Measurements from ENCODE around the gene CISD3. TPM values are rescaled to one million over a fixed set of nuclear protein-coding genes. Genes with fewer than 3 reads are reported as not detected.
A peak's percentile ranks its signal among the peaks of the same experiment; 100 is the strongest.

Gene CISD3
- total and polyA plus RNA-seq, 10 of the 15 experiments (the other 5 are each of a cell fraction or from before 2014, with no cell fraction given), result 2.6 to 38.1 (median 8.1) TPM

GRCh38 chr17:38751808-38752307 lies 21.7 kb downstream of the CISD3 start:
- no peaks in the 10 kb centered on the region; a peak in 1 of 4 replicates for H3K27me3 ChIP-seq (replicated peaks in 1 of 2; ENCODE audit: control insufficient read depth in 2 of 2, insufficient read depth in 2 of 2, low read length in 1 of 2)
- peak; percentile 80 for DNase-seq (ENCODE audit: low read depth, low spot score)
- peaks cover 34% of the 10 kb centered on the region for H3K79me2 ChIP-seq (ENCODE audit: control insufficient read depth, insufficient read depth, low read length)
- peak overlapping the region; percentile 55 for H2AFZ ChIP-seq (ENCODE audit: control insufficient read depth, low read depth, low read length)
- peak overlapping the region; percentile 79 for H3K9ac ChIP-seq (ENCODE audit: control insufficient read depth, insufficient read depth, low read length)
- ChIA-PET RAD21 (ENCODE audit: unreplicated experiment) (interaction anchor here (0.7 to 1.8 kb wide), 10 partner anchors 20 to 403 kb away, joined by 3 to 6 read pairs (median 4); partner anchors contain the start of genes EPOP and RPL23), POLR2A (interaction anchor here (0.6 to 1.6 kb wide), 14 partner anchors 11 to 401 kb away, joined by 3 to 8 read pairs (median 3); partner anchors contain the start of gene LASP1), SMC1A (ENCODE audit: uncharacterized antibody, unreplicated experiment) (interaction anchor here (0.9 to 1.9 kb wide), 7 partner anchors 17 to 401 kb away, joined by 3 to 6 read pairs (median 4); no protein-coding TSS in a partner anchor), CTCF (interaction anchor here (0.6 to 1.6 kb wide), 9 partner anchors 11 to 990 kb away, joined by 3 to 6 read pairs (median 4); partner anchors contain the start of gene CISD3)
- peak overlapping the region; percentile 70 for H3K4me3 ChIP-seq
- H3K4me2 ChIP-seq (ENCODE audit: control insufficient read depth, insufficient read depth), result peak overlapping the region; percentile 99
- H3K4me1 ChIP-seq (ENCODE audit: control insufficient read depth, insufficient read depth, low read length), result peaks cover 17% of the 10 kb centered on the region
- peaks cover 0 to 12% of the 10 kb centered on the region in 2 experiments; a peak in 3 of 4 replicates for H3K36me3 ChIP-seq (ENCODE audit: control insufficient read depth in 2 of 2, insufficient read depth in 2 of 2, low read length in 1 of 2)
- BruUV-seq (replicated peaks), result TSS peak; percentile 63
- no peak for FAIRE-seq
- under 1% methylated on average over 43 of the region's 44 CpGs for WGBS (ENCODE audit: insufficient coverage, insufficient replicate concordance, low lambda C conversion rate, missing lambda C conversion rate)
- in situ Hi-C loops (cut with MboI), result loop anchor here (10.0 kb wide), 1 partner anchor 403 kb away; the partner anchor contains the start of gene PLXDC1
- no peaks in the 10 kb centered on the region for H3K9me3 ChIP-seq (replicated peaks; ENCODE audit: control insufficient read depth, insufficient read depth, low read length)
- peak; percentile 28 for ATAC-seq
- intact Hi-C loops (cut with micrococcal nuclease; ENCODE audit: unreplicated experiment), result loop anchor here (1.0 to 2.0 kb wide), 3 partner anchors 47 to 117 kb away; partner anchors contain the start of gene PIP4K2B
- H3K27ac ChIP-seq (ENCODE audit: control insufficient read depth, insufficient read depth), result peak overlapping the region; percentile 86
- no peaks in the 10 kb centered on the region for H4K20me1 ChIP-seq (ENCODE audit: control insufficient read depth, insufficient read depth)
- no peak for TF ChIP-seq JUND (IDR thresholded peaks at IDR 0.05; ENCODE audit: low read depth, low read length)
- TF ChIP-seq NFIC (IDR thresholded peaks at IDR 0.05; ENCODE audit: low read depth, low read length), result 0 out of 2 replicates have a peak, but pooled peaks have one; percentile 50
- peak; percentile 49; the same call in 1 of the 2 replicates for TF ChIP-seq PML (IDR thresholded peaks at IDR 0.05; ENCODE audit: low read length)
- TF ChIP-seq RELA (IDR thresholded peaks at IDR 0.05; ENCODE audit: borderline replicate concordance, partially characterized antibody), result peak; percentile 52
- TF ChIP-seq ZBED1 (IDR thresholded peaks at IDR 0.05; ENCODE audit: borderline replicate concordance), result peak; percentile 17; the same call in 1 of the 2 replicates
- TF ChIP-seq POU2F2 (IDR thresholded peaks at IDR 0.05; ENCODE audit: borderline replicate concordance, low read depth, low read length), result no peak
- TF ChIP-seq NRF1 (conservative IDR thresholded peaks at IDR 0.05; ENCODE audit: low read depth, low read length), result no peak
- 0 out of 2 replicates have a peak, but pooled peaks have one; percentile 56 for TF ChIP-seq GATAD2B (conservative IDR thresholded peaks at IDR 0.05; ENCODE audit: low read depth)
- no peak for TF ChIP-seq FOXK2 (IDR thresholded peaks at IDR 0.05)
- no peak for TF ChIP-seq IRF5 (IDR thresholded peaks at IDR 0.05; ENCODE audit: borderline replicate concordance)
- peak; percentile 71; the same call in 1 of the 2 replicates for TF ChIP-seq MTA2 (IDR thresholded peaks at IDR 0.05; ENCODE audit: low read depth)
- TF ChIP-seq CREB1 (IDR thresholded peaks at IDR 0.05; ENCODE audit: low read depth), result peak; percentile 66
- TF ChIP-seq MLLT1 (IDR thresholded peaks at IDR 0.05), result peak; percentile 38; the same call in 1 of the 2 replicates
- TF ChIP-seq NR2F1 (conservative IDR thresholded peaks at IDR 0.05), result 0 out of 2 replicates have a peak, but pooled peaks have one; percentile 45
- TF ChIP-seq ATF7 (IDR thresholded peaks at IDR 0.05; ENCODE audit: low read depth), result no peak
- no peak for TF ChIP-seq ESRRA (IDR thresholded peaks at IDR 0.05; ENCODE audit: low read length)
- no peak for TF ChIP-seq NFYA (IDR thresholded peaks at IDR 0.05; ENCODE audit: borderline replicate concordance, low read depth, low read length)
- 0 out of 2 replicates have a peak, but pooled peaks have one; percentile 40 for TF ChIP-seq GABPA (IDR thresholded peaks at IDR 0.05; ENCODE audit: low read depth)
- 0 out of 2 replicates have a peak, but pooled peaks have one; percentile 38 for TF ChIP-seq BACH1 (IDR thresholded peaks at IDR 0.05; ENCODE audit: borderline replicate concordance)
- TF ChIP-seq POLR2AphosphoS5 (IDR thresholded peaks at IDR 0.05; ENCODE audit: low read length), result peak; percentile 2; the same call in 1 of the 2 replicates
- TF ChIP-seq CREM (IDR thresholded peaks at IDR 0.05; ENCODE audit: low read depth), result peak; percentile 57; the same call in 1 of the 2 replicates
- peak; percentile 27; the same call in 1 of the 2 replicates for TF ChIP-seq HCFC1 (IDR thresholded peaks at IDR 0.05; ENCODE audit: low read length)
- peak; percentile 97 for TF ChIP-seq SREBF2 (IDR thresholded peaks at IDR 0.05; ENCODE audit: low read length)
- peak; percentile 70; the same call in 1 of the 2 replicates for TF ChIP-seq ZNF217 (IDR thresholded peaks at IDR 0.05)

All from GM12878 (cell line).